ENCODE data around the gene NEO1.

DNA sequence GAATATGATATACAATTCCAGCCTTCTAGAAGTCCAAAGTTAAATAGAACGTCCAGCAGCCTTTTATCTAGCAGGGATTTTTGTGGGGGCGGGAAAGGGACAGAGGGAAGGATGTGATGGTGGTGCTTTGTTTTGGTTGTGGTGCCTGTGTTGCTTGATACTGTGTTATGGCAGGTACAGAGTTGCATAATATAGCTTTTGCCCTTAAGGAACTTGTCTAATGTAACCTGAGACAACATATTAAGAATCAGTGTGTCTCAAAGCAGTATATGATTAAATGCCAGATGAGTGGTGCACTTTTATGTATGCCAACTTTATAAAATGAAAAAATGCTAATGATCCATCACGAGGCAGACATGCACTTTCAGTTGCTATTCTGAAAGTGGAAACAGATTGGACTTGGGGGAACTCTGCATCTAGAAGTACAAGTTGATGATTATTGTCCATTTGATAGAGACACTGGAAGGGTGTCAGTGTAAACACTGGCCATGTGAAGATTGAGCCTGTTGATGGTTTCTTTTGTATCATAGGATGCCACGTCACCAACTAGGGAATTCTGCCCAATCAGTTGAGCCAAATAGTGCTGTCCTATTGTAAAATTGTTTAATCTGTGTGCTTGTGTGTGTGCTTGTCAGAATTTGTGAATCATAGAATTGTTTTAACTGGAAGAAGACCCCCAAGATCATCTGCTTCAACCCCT is 23.0 kb downstream of the NEO1 start:
- TF ChIP-seq TAF1 (IDR thresholded peaks at IDR 0.05; ENCODE audit: low read depth) = no peak
- TF ChIP-seq MXI1 (conservative IDR thresholded peaks at IDR 0.05; ENCODE audit: poor library complexity, severe bottlenecking) = no peak
- TF ChIP-seq EZH2 (IDR thresholded peaks at IDR 0.05; ENCODE audit: borderline replicate concordance, insufficient read depth, low read length, poor library complexity, severe bottlenecking) = no peak
- no peak for TF ChIP-seq RAD21 (conservative IDR thresholded peaks at IDR 0.05)

All from neural cell (in vitro differentiated cells).